GM12875 (cell line): ENCODE data around the gene TRMT2A.

Experiments used
- H3K4me3 ChIP-seq: one replicate; pipeline ENCODE4 v1.5.1; 2011; ENCODE audit warnings: low read depth, low read length, control low read depth
- TF ChIP-seq, protein P1 (sequence below): IDR thresholded peaks from 2 replicates; pipeline ENCODE4 v1.5.1; 2011; ENCODE audit warnings: low read depth, mild to moderate bottlenecking, control low read depth, inconsistent platforms, low read length, moderate library complexity, borderline replicate concordance; ENCODE audit not compliant: insufficient read depth

The TRMT2A gene

DNA sequence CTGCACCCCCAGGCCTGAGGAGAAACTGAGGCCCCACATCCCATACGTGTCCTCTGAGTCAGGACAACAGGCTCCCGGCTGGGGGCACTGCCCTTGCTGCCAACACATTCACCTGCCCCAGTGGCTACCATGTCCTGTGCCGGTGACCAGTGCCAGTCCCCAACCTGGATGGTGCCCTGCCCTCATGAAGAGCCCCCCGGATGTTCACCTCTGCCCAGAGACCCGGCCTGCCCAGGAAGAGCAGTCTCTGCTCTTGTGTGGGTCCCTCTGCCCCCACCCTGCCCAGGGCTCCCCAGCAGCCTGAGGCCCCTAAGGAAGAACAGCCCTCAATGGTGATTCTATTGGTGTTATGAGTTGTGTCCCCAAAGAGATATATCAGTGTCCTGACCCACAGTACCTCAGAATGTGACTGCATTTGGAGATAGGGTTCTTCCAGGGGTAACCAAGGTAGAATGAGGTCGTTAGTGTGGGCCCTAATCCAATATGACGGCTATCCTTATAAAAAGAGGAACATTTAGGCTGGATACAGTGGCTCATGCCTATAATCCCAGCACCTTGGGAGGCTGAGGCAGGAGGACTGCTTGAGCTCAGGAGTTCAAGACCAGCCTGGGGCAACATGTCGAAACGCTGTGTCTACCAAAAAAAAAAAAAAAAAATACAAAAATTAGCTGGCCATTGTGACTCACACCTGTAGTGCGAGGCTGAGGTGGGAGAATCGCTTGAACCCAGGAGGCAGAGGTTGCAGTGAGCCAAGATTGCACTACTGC is 50.2 kb downstream of the TRMT2A start:
- TF ChIP-seq, protein P1, sequence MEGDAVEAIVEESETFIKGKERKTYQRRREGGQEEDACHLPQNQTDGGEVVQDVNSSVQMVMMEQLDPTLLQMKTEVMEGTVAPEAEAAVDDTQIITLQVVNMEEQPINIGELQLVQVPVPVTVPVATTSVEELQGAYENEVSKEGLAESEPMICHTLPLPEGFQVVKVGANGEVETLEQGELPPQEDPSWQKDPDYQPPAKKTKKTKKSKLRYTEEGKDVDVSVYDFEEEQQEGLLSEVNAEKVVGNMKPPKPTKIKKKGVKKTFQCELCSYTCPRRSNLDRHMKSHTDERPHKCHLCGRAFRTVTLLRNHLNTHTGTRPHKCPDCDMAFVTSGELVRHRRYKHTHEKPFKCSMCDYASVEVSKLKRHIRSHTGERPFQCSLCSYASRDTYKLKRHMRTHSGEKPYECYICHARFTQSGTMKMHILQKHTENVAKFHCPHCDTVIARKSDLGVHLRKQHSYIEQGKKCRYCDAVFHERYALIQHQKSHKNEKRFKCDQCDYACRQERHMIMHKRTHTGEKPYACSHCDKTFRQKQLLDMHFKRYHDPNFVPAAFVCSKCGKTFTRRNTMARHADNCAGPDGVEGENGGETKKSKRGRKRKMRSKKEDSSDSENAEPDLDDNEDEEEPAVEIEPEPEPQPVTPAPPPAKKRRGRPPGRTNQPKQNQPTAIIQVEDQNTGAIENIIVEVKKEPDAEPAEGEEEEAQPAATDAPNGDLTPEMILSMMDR = no peak
- H3K4me3 ChIP-seq = no peak overlapping the region

DNA sequence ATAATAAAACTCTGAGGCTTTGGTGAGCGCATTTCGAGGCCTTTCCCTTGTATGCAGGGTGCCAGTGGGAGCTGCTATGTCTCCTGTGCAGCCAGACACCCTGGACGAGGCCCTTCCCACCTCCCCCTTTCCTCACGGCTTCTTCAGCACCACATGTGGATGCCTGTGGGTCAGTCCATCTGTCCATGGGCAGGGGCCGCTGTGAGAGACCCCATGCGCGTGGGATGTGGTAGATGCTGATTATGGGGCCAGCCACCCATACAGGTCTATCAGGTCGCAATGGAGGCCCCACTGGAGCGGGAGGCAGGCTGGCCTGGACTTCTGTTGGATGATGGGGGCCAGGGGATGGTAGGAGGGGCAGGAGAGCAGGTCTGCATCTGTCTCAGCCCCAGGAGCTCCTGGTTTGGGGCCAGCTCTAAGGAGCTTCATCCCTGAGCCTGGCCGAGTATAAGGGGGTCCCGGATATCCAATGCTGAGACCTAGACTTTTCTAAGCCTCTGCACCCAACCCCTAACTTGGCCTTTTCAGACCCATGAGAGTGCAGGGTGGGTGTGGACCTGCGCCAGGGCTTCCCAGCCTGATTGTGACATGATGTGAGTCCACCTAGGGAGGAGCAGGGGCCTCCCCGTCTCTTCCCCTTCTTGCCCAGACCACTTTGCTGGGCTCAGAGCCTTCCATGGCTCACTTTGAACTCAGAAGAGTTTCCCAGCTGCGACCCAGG is 51.0 kb downstream of the TRMT2A start:
- no peak overlapping the region for H3K4me3 ChIP-seq
- TF ChIP-seq, protein P1 = no peak

DNA sequence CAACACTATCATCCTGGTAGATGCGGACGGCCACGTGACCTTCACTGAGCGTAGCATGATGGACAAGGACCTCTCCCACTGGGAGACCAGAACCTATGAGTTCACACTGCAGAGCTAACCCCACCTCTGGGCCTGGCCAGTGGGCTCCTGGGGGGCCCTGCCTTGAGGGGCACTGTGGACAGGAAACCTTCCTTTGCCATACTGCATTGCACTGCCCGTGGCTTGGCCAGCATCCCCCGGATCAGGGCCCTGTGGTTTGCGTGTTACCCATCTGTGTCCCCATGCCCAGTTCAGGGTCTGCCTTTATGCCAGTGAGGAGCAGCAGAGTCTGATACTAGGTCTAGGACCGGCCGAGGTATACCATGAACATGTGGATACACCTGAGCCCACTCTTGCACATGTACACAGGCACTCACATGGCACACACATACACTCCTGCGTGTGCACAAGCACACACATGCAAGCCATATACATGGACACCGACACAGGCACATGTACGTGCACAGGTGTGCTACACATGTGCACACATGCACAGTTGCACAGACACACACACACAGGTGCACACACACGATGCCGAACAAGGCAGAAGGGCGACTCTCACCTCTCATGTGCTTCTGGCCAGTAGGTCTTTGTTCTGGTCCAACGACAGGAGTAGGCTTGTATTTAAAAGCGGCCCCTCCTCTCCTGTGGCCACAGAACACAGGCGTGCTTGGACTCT is 52.3 kb downstream of the TRMT2A start:
- no peak overlapping the region for H3K4me3 ChIP-seq
- TF ChIP-seq, protein P1 = no peak

DNA sequence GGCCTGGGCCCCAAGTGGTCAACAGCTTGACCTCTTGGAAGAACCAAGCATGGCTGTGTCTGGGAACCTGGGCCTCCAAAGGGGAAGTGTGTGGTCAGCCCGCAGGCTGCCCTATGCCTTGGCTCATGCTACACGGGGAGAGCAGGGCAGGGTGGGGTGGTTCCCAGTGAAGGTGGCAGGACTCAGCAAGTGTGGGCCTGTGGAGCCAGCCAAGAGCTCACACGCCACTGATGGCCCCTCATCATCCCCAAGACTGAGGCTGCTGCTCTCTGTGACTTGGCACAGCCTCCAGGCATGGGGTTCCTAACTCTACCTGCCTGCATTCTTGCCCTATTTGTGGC is 52.9 kb downstream of the TRMT2A start:
- no peak overlapping the region for H3K4me3 ChIP-seq
- TF ChIP-seq, protein P1 = no peak

DNA sequence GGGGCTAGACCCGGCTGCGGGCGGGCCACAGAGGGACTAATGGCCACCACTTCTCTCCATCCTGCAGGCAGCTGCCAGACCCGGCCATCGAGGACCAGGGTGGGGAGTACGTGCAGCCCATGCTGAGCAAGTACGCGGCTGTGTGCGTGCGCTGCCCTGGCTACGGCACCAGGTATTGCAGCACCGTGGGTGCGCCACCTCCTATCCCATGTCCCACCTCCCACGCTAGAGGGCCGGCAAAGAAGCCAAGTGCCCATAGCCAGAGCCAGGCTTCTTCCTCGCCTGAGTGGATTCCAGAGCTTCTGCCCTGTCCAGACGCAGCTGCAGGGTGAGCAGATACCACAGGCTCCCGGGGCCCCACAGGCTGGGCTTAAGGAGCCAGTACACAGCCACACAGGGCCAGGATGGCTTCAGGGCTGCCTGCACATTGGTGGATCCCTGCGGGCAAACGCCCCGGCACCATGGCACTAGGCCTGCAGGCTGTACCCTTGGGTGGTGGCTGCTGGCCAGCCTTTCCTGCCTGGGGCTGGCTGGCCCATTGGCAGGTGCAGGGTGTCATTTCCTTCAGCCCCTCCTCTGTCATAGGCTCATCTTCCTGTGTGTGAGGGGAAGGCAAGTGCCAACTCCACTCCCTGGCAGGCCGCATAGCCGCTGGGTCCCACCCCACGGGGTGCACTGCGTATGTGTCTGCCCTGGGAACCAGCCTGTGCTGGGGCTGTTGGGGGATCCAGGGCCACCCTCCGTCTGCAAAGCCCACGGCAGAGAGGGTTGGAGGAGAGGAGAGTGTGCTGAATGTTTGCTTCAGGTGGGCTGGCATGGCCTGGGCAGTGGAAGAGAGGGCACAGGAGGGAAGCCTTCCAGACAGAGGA is 53.5 kb downstream of the TRMT2A start:
- TF ChIP-seq, protein P1 = no peak
- H3K4me3 ChIP-seq = no peak overlapping the region

DNA sequence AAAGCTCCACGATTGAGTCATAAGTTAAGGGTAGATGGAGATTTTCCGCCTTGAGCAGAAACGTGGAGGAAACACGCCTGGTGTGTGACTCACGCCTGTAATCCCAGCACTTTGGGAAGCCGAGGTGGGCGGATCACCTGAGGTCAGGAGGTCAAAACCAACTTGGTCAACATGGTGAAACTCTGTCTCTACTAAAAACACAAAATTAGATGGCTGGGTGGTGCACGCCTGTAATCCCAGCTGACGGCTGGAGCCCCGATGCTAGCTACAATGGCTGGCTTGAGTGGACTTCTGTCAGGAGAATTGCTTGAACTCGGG is 54.3 kb downstream of the TRMT2A start:
- no peak overlapping the region for H3K4me3 ChIP-seq
- TF ChIP-seq, protein P1 = no peak
